ENCODE results near the gene LMO1.

LMO1 gene

DNA sequence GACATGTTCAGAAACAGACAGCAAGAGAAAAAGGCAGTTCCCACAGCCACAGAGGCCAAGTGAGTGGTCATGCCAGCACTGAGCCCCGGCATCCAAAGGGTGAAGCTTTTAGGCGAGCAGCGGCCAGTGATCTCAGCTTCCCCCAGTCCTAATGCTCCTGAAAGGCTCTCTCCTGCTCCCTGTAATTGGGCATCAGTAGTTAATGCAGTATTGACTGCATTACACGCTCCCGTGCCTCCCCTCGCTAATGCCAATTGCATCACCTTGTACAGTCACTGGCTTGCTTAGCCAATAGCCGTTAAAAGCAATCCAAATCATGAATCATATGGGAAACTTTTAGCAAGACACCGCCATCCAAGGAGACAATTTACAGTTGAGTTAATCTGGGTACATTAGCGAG is 4.9 kb downstream of the LMO1 start:
- Histone ChIP-seq H3K4me1 (ENCODE audit: insufficient read depth, low read length, poor library complexity, severe bottlenecking) (peaks cover 20% of the 10 kb centered on the region), H3K36me3 (ENCODE audit: insufficient read depth, low read length) (no peaks in the 10 kb centered on the region), H3K79me2 (ENCODE audit: insufficient read depth, low read length) (no peaks in the 10 kb centered on the region), H3F3A (ENCODE audit: low read depth) (no peaks in the 10 kb centered on the region), H3K4me2 (ENCODE audit: low read depth, low read length, poor library complexity, severe bottlenecking) (no peak overlapping the region), H2AFZ (ENCODE audit: low read length) (no peak overlapping the region), H3K27me3 (ENCODE audit: insufficient read depth, low read length, poor library complexity, severe bottlenecking) (peaks cover 12% of the 10 kb centered on the region), H3K4me3 (ENCODE audit: low read length, poor library complexity, severe bottlenecking) (no peak overlapping the region), H3K9ac (ENCODE audit: low read depth, low read length, poor library complexity, severe bottlenecking) (no peak overlapping the region), H4K20me1 (ENCODE audit: insufficient read depth, low read length, poor library complexity, severe bottlenecking) (no peaks in the 10 kb centered on the region), H3K9me3 (ENCODE audit: insufficient read depth, low read depth, low read length) (no peaks in the 10 kb centered on the region), H3K9me2 (replicated peaks; ENCODE audit: low read depth, low read length) (no peaks in the 10 kb centered on the region)
- TF ChIP-seq, protein P1, sequence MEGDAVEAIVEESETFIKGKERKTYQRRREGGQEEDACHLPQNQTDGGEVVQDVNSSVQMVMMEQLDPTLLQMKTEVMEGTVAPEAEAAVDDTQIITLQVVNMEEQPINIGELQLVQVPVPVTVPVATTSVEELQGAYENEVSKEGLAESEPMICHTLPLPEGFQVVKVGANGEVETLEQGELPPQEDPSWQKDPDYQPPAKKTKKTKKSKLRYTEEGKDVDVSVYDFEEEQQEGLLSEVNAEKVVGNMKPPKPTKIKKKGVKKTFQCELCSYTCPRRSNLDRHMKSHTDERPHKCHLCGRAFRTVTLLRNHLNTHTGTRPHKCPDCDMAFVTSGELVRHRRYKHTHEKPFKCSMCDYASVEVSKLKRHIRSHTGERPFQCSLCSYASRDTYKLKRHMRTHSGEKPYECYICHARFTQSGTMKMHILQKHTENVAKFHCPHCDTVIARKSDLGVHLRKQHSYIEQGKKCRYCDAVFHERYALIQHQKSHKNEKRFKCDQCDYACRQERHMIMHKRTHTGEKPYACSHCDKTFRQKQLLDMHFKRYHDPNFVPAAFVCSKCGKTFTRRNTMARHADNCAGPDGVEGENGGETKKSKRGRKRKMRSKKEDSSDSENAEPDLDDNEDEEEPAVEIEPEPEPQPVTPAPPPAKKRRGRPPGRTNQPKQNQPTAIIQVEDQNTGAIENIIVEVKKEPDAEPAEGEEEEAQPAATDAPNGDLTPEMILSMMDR (conservative IDR thresholded peaks at IDR 0.05; ENCODE audit: low read length), result no peak
- TF ChIP-seq EZH2phosphoT487 (IDR thresholded peaks at IDR 0.05; ENCODE audit: borderline replicate concordance), result no peak

DNA sequence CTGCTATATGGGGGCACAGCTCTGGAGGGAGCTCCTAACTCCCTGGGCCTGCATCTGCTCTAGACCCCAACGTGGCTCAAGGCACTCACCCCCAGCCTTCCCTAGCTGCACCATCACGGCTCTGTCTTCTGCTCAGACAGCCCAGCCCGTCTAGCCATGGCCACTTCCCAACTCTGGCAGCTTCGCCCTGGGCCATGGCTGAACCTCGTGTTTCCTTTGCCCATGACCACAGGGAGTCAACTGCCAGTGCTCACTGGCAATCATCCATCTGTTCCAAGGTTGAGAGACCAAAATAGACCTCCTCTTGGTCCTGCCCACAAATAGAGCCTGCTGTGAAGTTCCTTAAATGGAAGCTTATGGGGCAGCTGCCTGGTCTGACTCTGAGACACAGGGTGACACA is 5.4 kb downstream of the LMO1 start:
- Histone ChIP-seq H3K4me2 (ENCODE audit: low read depth, low read length, poor library complexity, severe bottlenecking) (no peak overlapping the region), H3K36me3 (ENCODE audit: insufficient read depth, low read length) (no peaks in the 10 kb centered on the region), H3K9me2 (replicated peaks; ENCODE audit: low read depth, low read length) (no peaks in the 10 kb centered on the region), H3F3A (ENCODE audit: low read depth) (no peaks in the 10 kb centered on the region), H3K9me3 (ENCODE audit: insufficient read depth, low read depth, low read length) (no peaks in the 10 kb centered on the region), H2AFZ (ENCODE audit: low read length) (no peak overlapping the region), H3K4me3 (ENCODE audit: low read length, poor library complexity, severe bottlenecking) (no peak overlapping the region), H3K4me1 (ENCODE audit: insufficient read depth, low read length, poor library complexity, severe bottlenecking) (peaks cover 16% of the 10 kb centered on the region), H3K27me3 (ENCODE audit: insufficient read depth, low read length, poor library complexity, severe bottlenecking) (peaks cover 12% of the 10 kb centered on the region), H3K9ac (ENCODE audit: low read depth, low read length, poor library complexity, severe bottlenecking) (no peak overlapping the region), H3K79me2 (ENCODE audit: insufficient read depth, low read length) (no peaks in the 10 kb centered on the region), H4K20me1 (ENCODE audit: insufficient read depth, low read length, poor library complexity, severe bottlenecking) (no peaks in the 10 kb centered on the region)
- TF ChIP-seq EZH2phosphoT487 (IDR thresholded peaks at IDR 0.05; ENCODE audit: borderline replicate concordance), result no peak
- TF ChIP-seq, protein P1 (conservative IDR thresholded peaks at IDR 0.05; ENCODE audit: low read length), result no peak

DNA sequence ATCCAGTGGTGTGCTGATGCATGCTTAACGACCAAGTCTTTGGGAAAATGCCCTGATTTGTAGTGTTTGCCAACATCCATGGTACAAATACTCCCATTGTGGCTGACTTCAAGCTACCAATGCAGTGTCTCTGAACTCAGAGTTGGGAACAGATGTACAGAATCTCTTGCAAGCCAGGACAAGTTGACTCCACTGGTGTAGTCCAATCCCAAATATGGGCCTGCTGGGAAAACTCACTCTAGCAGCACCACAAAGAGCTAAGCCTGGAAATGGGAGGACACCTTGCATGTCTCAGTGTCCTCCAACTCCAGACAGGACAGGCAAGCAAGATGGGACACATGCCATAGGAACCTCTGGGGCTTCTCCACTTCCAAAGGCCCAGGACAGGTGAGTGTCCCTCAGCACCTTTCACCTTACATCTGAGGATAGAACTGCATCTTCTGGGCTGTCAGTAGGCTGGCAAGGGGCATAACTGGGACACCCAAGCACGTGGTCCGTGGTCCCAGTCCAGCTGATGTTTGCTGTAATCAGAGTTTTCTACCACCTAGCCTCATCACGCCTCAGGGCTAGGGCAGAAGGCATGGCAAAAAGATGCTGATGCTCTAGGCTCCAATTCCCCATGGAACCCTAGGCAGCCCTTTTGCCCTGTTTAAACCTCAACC is 6.5 kb downstream of the LMO1 start:
- Histone ChIP-seq H3K4me2 (ENCODE audit: low read depth, low read length, poor library complexity, severe bottlenecking) (no peak overlapping the region), H3K27me3 (ENCODE audit: insufficient read depth, low read length, poor library complexity, severe bottlenecking) (peaks cover 5% of the 10 kb centered on the region), H3K9me2 (replicated peaks; ENCODE audit: low read depth, low read length) (no peaks in the 10 kb centered on the region), H3K4me1 (ENCODE audit: insufficient read depth, low read length, poor library complexity, severe bottlenecking) (peaks cover 13% of the 10 kb centered on the region), H4K20me1 (ENCODE audit: insufficient read depth, low read length, poor library complexity, severe bottlenecking) (no peaks in the 10 kb centered on the region), H3K4me3 (ENCODE audit: low read length, poor library complexity, severe bottlenecking) (no peak overlapping the region), H3K36me3 (ENCODE audit: insufficient read depth, low read length) (no peaks in the 10 kb centered on the region), H3K9me3 (ENCODE audit: insufficient read depth, low read depth, low read length) (no peaks in the 10 kb centered on the region), H3F3A (ENCODE audit: low read depth) (no peaks in the 10 kb centered on the region), H2AFZ (ENCODE audit: low read length) (no peak overlapping the region), H3K9ac (ENCODE audit: low read depth, low read length, poor library complexity, severe bottlenecking) (no peak overlapping the region), H3K79me2 (ENCODE audit: insufficient read depth, low read length) (no peaks in the 10 kb centered on the region)
- no peak for TF ChIP-seq EZH2phosphoT487 (IDR thresholded peaks at IDR 0.05; ENCODE audit: borderline replicate concordance)
- TF ChIP-seq, protein P1 (conservative IDR thresholded peaks at IDR 0.05; ENCODE audit: low read length), result no peak

Measured in Loucy (cell line).